Stimulated activated naive CD8-positive, alpha-beta T cell treated with anti-CD3 and anti-CD28 coated beads, Interleukin-15, Interleukin-2, amounts not matched to agents 100 ng/mL and 50 ng/mL, for 24 hours (primary cell): ENCODE data around the gene PRRT1B.
"Not testable (repeated sequence)": the region's sequence is repeated elsewhere in the genome, so short reads cannot be mapped to it uniquely, and the experiment has no call there.

Experiments used
- H3K27ac Mint-ChIP-seq: one replicate; pipeline ENCODE4 v1.8.0; 2021; ENCODE audit warnings: mild to moderate bottlenecking, mixed read lengths
- H3K27me3 Mint-ChIP-seq: one replicate; pipeline ENCODE4 v1.8.0; 2021; ENCODE audit warnings: mixed read lengths
- H3K36me3 Mint-ChIP-seq: one replicate; pipeline ENCODE4 v1.8.0; 2021; ENCODE audit warnings: low read depth, mixed read lengths
- H3K4me1 Mint-ChIP-seq: one replicate; pipeline ENCODE4 v1.8.0; 2021; ENCODE audit warnings: low read depth, mixed read lengths
- H3K4me3 Mint-ChIP-seq: one replicate; pipeline ENCODE4 v1.8.0; 2021; ENCODE audit warnings: mild to moderate bottlenecking, mixed read lengths
- H3K9me3 Mint-ChIP-seq: one replicate; pipeline ENCODE4 v1.8.0; 2021; ENCODE audit warnings: mixed read lengths

Gene PRRT1B

GRCh38 chr9:131545003-131545785 lies at the start of gene PRRT1B:
TSS of gene PRRT1B (plus strand) at chr9:131545523. CDS start at chr9:131545616, 93 bp downstream.
- peaks cover 43% of the 10 kb centered on the region for H3K27me3 Mint-ChIP-seq
- peaks cover 9% of the 10 kb centered on the region for H3K4me1 Mint-ChIP-seq
- H3K4me3 Mint-ChIP-seq, result peak within 1 kb of the TSS; percentile 32
- H3K36me3 Mint-ChIP-seq, result peaks cover 13% of the 10 kb centered on the region
- peaks cover 9% of the 10 kb centered on the region for H3K9me3 Mint-ChIP-seq
- no peak within 1 kb of the TSS for H3K27ac Mint-ChIP-seq

GRCh38 chr9:131495785-131496184 lies 49.5 kb upstream of the PRRT1B start:
- Mint-ChIP-seq H3K4me1 (peaks cover 21% of the 10 kb centered on the region), H3K9me3 (no peaks in the 10 kb centered on the region), H3K27ac (no peak overlapping the region), H3K36me3 (peaks cover 69% of the 10 kb centered on the region), H3K4me3 (no peak overlapping the region), H3K27me3 (no peaks in the 10 kb centered on the region)

- no peak overlapping the region for H3K27ac Mint-ChIP-seq
- H3K27me3 Mint-ChIP-seq, result no peaks in the 10 kb centered on the region
- H3K4me1 Mint-ChIP-seq, result peaks cover 32% of the 10 kb centered on the region
- H3K9me3 Mint-ChIP-seq, result no peaks in the 10 kb centered on the region
- peaks cover 67% of the 10 kb centered on the region for H3K36me3 Mint-ChIP-seq
- H3K4me3 Mint-ChIP-seq, result no peak overlapping the region
These were observed 48.4 kb upstream of the PRRT1B start for GRCh38 chr9:131496844-131497405.

- H3K9me3 Mint-ChIP-seq, result no peaks in the 10 kb centered on the region
- H3K27me3 Mint-ChIP-seq, result no peaks in the 10 kb centered on the region
- H3K4me1 Mint-ChIP-seq, result peaks cover 52% of the 10 kb centered on the region
- H3K4me3 Mint-ChIP-seq, result no peak overlapping the region
- H3K36me3 Mint-ChIP-seq, result peaks cover 46% of the 10 kb centered on the region
- H3K27ac Mint-ChIP-seq, result peak overlapping the region; percentile 65
These were observed 46.0 kb upstream of the PRRT1B start for GRCh38 chr9:131499254-131499767.

- Mint-ChIP-seq H3K36me3 (peaks cover 43% of the 10 kb centered on the region), H3K4me3 (peak overlapping the region; percentile 76), H3K27ac (peak overlapping the region; percentile 70), H3K4me1 (peaks cover 61% of the 10 kb centered on the region), H3K27me3 (no peaks in the 10 kb centered on the region), H3K9me3 (no peaks in the 10 kb centered on the region)
These were observed 44.9 kb upstream of the PRRT1B start for GRCh38 chr9:131500377-131500776.

GRCh38 chr9:131500939-131501541 lies 44.3 kb upstream of the PRRT1B start:
- Mint-ChIP-seq H3K4me1 (peaks cover 62% of the 10 kb centered on the region), H3K36me3 (peaks cover 39% of the 10 kb centered on the region), H3K27me3 (no peaks in the 10 kb centered on the region), H3K4me3 (peak overlapping the region; percentile 76), H3K27ac (peak overlapping the region; percentile 70), H3K9me3 (no peaks in the 10 kb centered on the region)

- Mint-ChIP-seq H3K4me1 (peaks cover 62% of the 10 kb centered on the region), H3K36me3 (peaks cover 36% of the 10 kb centered on the region), H3K27me3 (no peaks in the 10 kb centered on the region), H3K27ac (peak within 1 kb of the TSS; percentile 88), H3K9me3 (no peaks in the 10 kb centered on the region), H3K4me3 (peak within 1 kb of the TSS; percentile 94)
These were observed 42.3 kb upstream of the PRRT1B start, which contains the start of gene POMT1 for GRCh38 chr9:131502781-131503625. TSS of gene POMT1 (plus strand) at chr9:131502918. CDS start at chr9:131504219, 1,301 bp downstream.

- Mint-ChIP-seq H3K4me3 (peak overlapping the region; percentile 94), H3K36me3 (peaks cover 34% of the 10 kb centered on the region), H3K27ac (peak overlapping the region; percentile 88), H3K27me3 (no peaks in the 10 kb centered on the region), H3K4me1 (peaks cover 59% of the 10 kb centered on the region), H3K9me3 (no peaks in the 10 kb centered on the region)
These were observed 41.5 kb upstream of the PRRT1B start for GRCh38 chr9:131503626-131504465.

- H3K36me3 Mint-ChIP-seq, result peaks cover 27% of the 10 kb centered on the region
- no peaks in the 10 kb centered on the region for H3K27me3 Mint-ChIP-seq
- H3K4me3 Mint-ChIP-seq, result no peak overlapping the region
- no peaks in the 10 kb centered on the region for H3K9me3 Mint-ChIP-seq
- H3K4me1 Mint-ChIP-seq, result peaks cover 49% of the 10 kb centered on the region
- H3K27ac Mint-ChIP-seq, result no peak overlapping the region
These were observed 40.3 kb upstream of the PRRT1B start for GRCh38 chr9:131505012-131505411.

- peaks cover 24% of the 10 kb centered on the region for H3K36me3 Mint-ChIP-seq
- H3K27ac Mint-ChIP-seq, result no peak overlapping the region
- H3K4me1 Mint-ChIP-seq, result no peaks in the 10 kb centered on the region
- H3K9me3 Mint-ChIP-seq, result no peaks in the 10 kb centered on the region
- no peaks in the 10 kb centered on the region for H3K27me3 Mint-ChIP-seq
- no peak overlapping the region for H3K4me3 Mint-ChIP-seq
These were observed 33.9 kb upstream of the PRRT1B start for GRCh38 chr9:131511416-131511815.

- Mint-ChIP-seq H3K27ac (no peak overlapping the region), H3K36me3 (peaks cover 22% of the 10 kb centered on the region), H3K9me3 (no peaks in the 10 kb centered on the region), H3K4me3 (no peak overlapping the region), H3K4me1 (no peaks in the 10 kb centered on the region), H3K27me3 (no peaks in the 10 kb centered on the region)
These were observed 33.4 kb upstream of the PRRT1B start for GRCh38 chr9:131511880-131512279.

GRCh38 chr9:131513177-131513576 lies 32.1 kb upstream of the PRRT1B start:
- H3K27ac Mint-ChIP-seq, result no peak overlapping the region
- H3K27me3 Mint-ChIP-seq, result no peaks in the 10 kb centered on the region

GRCh38 chr9:131515559-131516031 lies 29.7 kb upstream of the PRRT1B start:
- peaks cover 34% of the 10 kb centered on the region for H3K36me3 Mint-ChIP-seq

More at GRCh38 chr9:131513177-131513576, 32.1 kb upstream of the PRRT1B start:
- Mint-ChIP-seq H3K4me3 (no peak overlapping the region), H3K36me3 (peaks cover 28% of the 10 kb centered on the region), H3K9me3 (no peaks in the 10 kb centered on the region), H3K4me1 (no peaks in the 10 kb centered on the region)

More at GRCh38 chr9:131515559-131516031, 29.7 kb upstream of the PRRT1B start:
- not testable (repeated sequence) for H3K27ac Mint-ChIP-seq, H3K4me3 Mint-ChIP-seq, H3K4me1 Mint-ChIP-seq, H3K9me3 Mint-ChIP-seq, H3K27me3 Mint-ChIP-seq
